CD4-positive, alpha-beta T cell (primary cell): ENCODE results near the gene FAM181A. TPM values are rescaled to one million over a fixed set of nuclear protein-coding genes. Genes with fewer than 3 reads are reported as not detected.
A peak's percentile ranks its signal among the peaks of the same experiment; 100 is the strongest.

Source experiments
- ATAC-seq: fragments of 200-7000 bp; cut with Tn5 transposase; one replicate; pipeline ENCODE4 v1.10.0; 2022; ENCODE audit warnings: mild to moderate bottlenecking; ENCODE audit not compliant: poor library complexity
- CTCF ChIA-PET: fragments of 350-600 bp; sonication (Branson Sonifier 250); formaldehyde crosslinking; loops from one replicate; lab custom pipeline; 2021; ENCODE audit warnings: antibody characterized with exemption, inconsistent platforms; lab: Charles Lee
- POLR2A ChIA-PET: fragments of 350-600 bp; sonication (Branson Sonifier 250); formaldehyde crosslinking; loops from one replicate; lab custom pipeline; 2021; ENCODE audit warnings: antibody characterized with exemption, inconsistent platforms; lab: Charles Lee
- DNase-seq, 14 experiments: peaks; one replicate each; pipeline ENCODE4 v3.0.0-alpha.2; 2013 to 2020; ENCODE audit warnings: mixed read lengths in 2 of 14
- H3K27ac ChIP-seq, 2 donors: one replicate each; pipeline versions ENCODE4 v1.5.1 to v1.7.0; 2013; ENCODE audit warnings: low read length in 2 of 2, low read depth in 1 of 2, mild to moderate bottlenecking in 1 of 2
- H3K27me3 ChIP-seq, 2 experiments: 1 replicate in 1 of 2; 2 replicates in 1 of 2; pipeline versions ENCODE4 v1.6.1 to v1.7.0; 2013; ENCODE audit warnings: low read length in 2 of 2, control low read depth in 1 of 2, mild to moderate bottlenecking in 1 of 2, moderate library complexity in 1 of 2; ENCODE audit not compliant: insufficient read depth in 2 of 2, control insufficient read depth in 1 of 2
- H3K36me3 ChIP-seq: one replicate; pipeline ENCODE4 v1.6.1; 2013; ENCODE audit warnings: low read length, control low read depth; ENCODE audit not compliant: insufficient read depth
- H3K4me1 ChIP-seq: one replicate; pipeline ENCODE4 v1.6.1; 2013; ENCODE audit warnings: low read length, control low read depth; ENCODE audit not compliant: insufficient read depth
- H3K4me3 ChIP-seq: one replicate; pipeline ENCODE4 v1.5.1; 2013; ENCODE audit warnings: mild to moderate bottlenecking, low read length, moderate library complexity
- H3K9me3 ChIP-seq, 2 experiments: 1 replicate in 1 of 2; 2 replicates in 1 of 2; pipeline versions ENCODE4 v1.6.1 to v1.7.0; 2013; ENCODE audit warnings: low read length in 2 of 2, mild to moderate bottlenecking in 2 of 2, control low read depth in 1 of 2, moderate library complexity in 1 of 2; ENCODE audit not compliant: control insufficient read depth in 1 of 2, insufficient read depth in 1 of 2
- H3K27ac Mint-ChIP-seq: one replicate; pipeline ENCODE4 v1.8.0; 2020; ENCODE audit warnings: mixed read lengths
- H3K27me3 Mint-ChIP-seq: one replicate; pipeline ENCODE4 v1.8.0; 2021; ENCODE audit warnings: mixed read lengths
- H3K36me3 Mint-ChIP-seq: one replicate; pipeline ENCODE4 v1.8.0; 2021; ENCODE audit warnings: low read depth, mixed read lengths
- H3K4me1 Mint-ChIP-seq: one replicate; pipeline ENCODE4 v1.8.0; 2021; ENCODE audit warnings: low read depth, mixed read lengths
- H3K4me3 Mint-ChIP-seq: one replicate; pipeline ENCODE4 v1.8.0; 2020; ENCODE audit warnings: mild to moderate bottlenecking, mixed read lengths
- H3K9me3 Mint-ChIP-seq: one replicate; pipeline ENCODE4 v1.8.0; 2020; ENCODE audit warnings: mixed read lengths
- CTCF ChIP-seq: fragments of 200-600 bp; IDR thresholded peaks from one replicate; pipeline ENCODE4 v1.8.0; 2022; ENCODE audit warnings: antibody characterized with exemption, mild to moderate bottlenecking
- intact Hi-C, 2 experiments: fragments of 100-400 bp; cut with DNase I in 1 of 2; cut with micrococcal nuclease in 1 of 2; formaldehyde crosslinking; loops; one replicate each; pipeline versions ENCODE4 v1.15.1 to v1.9.0; 2023 to 2025; cut with DNase I, micrococcal nuclease
- total RNA-seq, 174 experiments: library from RNA in 2 of 174; stranded (reverse) in 2 of 174; gene quantifications; one replicate each; pipeline ENCODE4 v1.2.3 and lab custom pipeline; 2021 to 2026

The FAM181A gene
- total RNA-seq, 2 experiments from 2014 or later, result not detected

DNA sequence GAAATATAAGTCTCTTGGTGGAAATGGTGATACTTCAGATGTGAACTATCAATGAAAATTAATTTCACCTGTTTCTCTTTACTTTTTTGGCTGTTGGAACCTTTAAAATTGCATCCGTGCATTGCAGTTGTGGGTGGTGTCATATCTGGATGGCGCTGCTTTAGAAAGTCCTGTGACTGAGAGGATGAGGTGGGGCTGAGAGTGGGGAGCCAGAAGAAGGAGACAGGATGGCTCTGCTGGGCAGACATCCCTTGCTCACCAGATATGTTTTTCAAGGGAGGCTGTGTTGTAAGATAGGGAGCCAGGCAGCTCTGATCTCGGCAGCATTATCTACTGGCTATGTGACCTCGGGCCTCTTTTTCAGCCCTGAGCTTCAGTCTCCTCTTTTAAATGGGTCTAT lies 36.5 kb downstream of the FAM181A start:
- Histone ChIP-seq H3K9me3 (no peaks in the 10 kb centered on the region), H3K4me3 (no peak overlapping the region), H3K27me3 (no peaks in the 10 kb centered on the region), H3K36me3 (no peaks in the 10 kb centered on the region), H3K4me1 (peaks cover 83% of the 10 kb centered on the region), H3K27ac (peak overlapping the region in 1 of 2 donors; percentile 83)
- Mint-ChIP-seq H3K4me1 (peaks cover 61% of the 10 kb centered on the region), H3K36me3 (no peaks in the 10 kb centered on the region), H3K9me3 (no peaks in the 10 kb centered on the region), H3K27ac (peak overlapping the region; percentile 87), H3K4me3 (peak overlapping the region; percentile 26), H3K27me3 (no peaks in the 10 kb centered on the region)
- no peak for TF ChIP-seq CTCF
- DNase-seq, result peak in 2 of 14 experiments; percentile 34 to 43
- no peak for ATAC-seq
- ChIA-PET CTCF (interaction anchor here (4.1 kb wide), 1 partner anchor 24 kb away, joined by 31 read pairs; no protein-coding TSS in a partner anchor), POLR2A (interaction anchor here (0.8 to 6.1 kb wide), 6 partner anchors 8 to 24 kb away, joined by 3 to 77 read pairs (median 8); partner anchors contain the start of gene ASB2)
- intact Hi-C loops, result loop anchor here in 1 of 2 experiments (2.0 kb wide), 1 partner anchor 15 kb away; no protein-coding TSS in a partner anchor

- intact Hi-C loops, result no loop called here
- Histone ChIP-seq H3K9me3 (no peaks in the 10 kb centered on the region), H3K4me3 (no peak overlapping the region), H3K27me3 (no peaks in the 10 kb centered on the region), H3K36me3 (no peaks in the 10 kb centered on the region), H3K27ac (no peak overlapping the region), H3K4me1 (peaks cover 80% of the 10 kb centered on the region)
- ChIA-PET CTCF (interaction anchor here (4.1 kb wide), 1 partner anchor 25 kb away, joined by 31 read pairs; no protein-coding TSS in a partner anchor), POLR2A (interaction anchor here (2.0 to 2.2 kb wide), 3 partner anchors 9 to 25 kb away, joined by 6 to 9 read pairs (median 7); no protein-coding TSS in a partner anchor)
- Mint-ChIP-seq H3K9me3 (no peaks in the 10 kb centered on the region), H3K4me1 (peaks cover 60% of the 10 kb centered on the region), H3K27ac (no peak overlapping the region), H3K36me3 (no peaks in the 10 kb centered on the region), H3K27me3 (no peaks in the 10 kb centered on the region), H3K4me3 (no peak overlapping the region)
- no peak for DNase-seq
- ATAC-seq, result no peak
- no peak for TF ChIP-seq CTCF
Measured at GRCh38 chr14:93964281-93964680, 37.1 kb downstream of the FAM181A start.

- Mint-ChIP-seq H3K36me3 (no peaks in the 10 kb centered on the region), H3K4me3 (no peak overlapping the region), H3K27me3 (no peaks in the 10 kb centered on the region), H3K27ac (no peak overlapping the region), H3K9me3 (no peaks in the 10 kb centered on the region), H3K4me1 (peaks cover 55% of the 10 kb centered on the region)
- DNase-seq, result no peak
- ChIA-PET POLR2A (interaction anchor here (2.0 to 2.2 kb wide), 3 partner anchors 10 to 25 kb away, joined by 6 to 9 read pairs (median 7); no protein-coding TSS in a partner anchor), CTCF (interaction anchor here (4.1 kb wide), 1 partner anchor 25 kb away, joined by 31 read pairs; no protein-coding TSS in a partner anchor)
- Histone ChIP-seq H3K36me3 (no peaks in the 10 kb centered on the region), H3K9me3 (no peaks in the 10 kb centered on the region), H3K4me3 (no peak overlapping the region), H3K27me3 (no peaks in the 10 kb centered on the region), H3K27ac (no peak overlapping the region), H3K4me1 (peaks cover 79% of the 10 kb centered on the region)
- TF ChIP-seq CTCF, result no peak
- intact Hi-C loops, result no loop called here
- ATAC-seq, result no peak
Measured at GRCh38 chr14:93964820-93965286, 37.7 kb downstream of the FAM181A start.
